GM12865 (cell line): Measurements from ENCODE around the gene KPNA4.

Experiments
- DNase-seq: peaks from one replicate; pipeline ENCODE4 v3.0.0; 2010; ENCODE audit warnings: low read depth
- H3K4me3 ChIP-seq: 2 replicates; pipeline ENCODE4 v1.5.1; 2011; ENCODE audit warnings: mild to moderate bottlenecking, low read depth, low read length, control low read depth
- TF ChIP-seq, protein P1 (sequence below): IDR thresholded peaks from 2 replicates; pipeline ENCODE4 v1.5.1; 2011; ENCODE audit warnings: low read length, control low read depth, low read depth, inconsistent platforms; ENCODE audit not compliant: insufficient read depth; ENCODE audit errors: missing control alignments

KPNA4 gene

DNA sequence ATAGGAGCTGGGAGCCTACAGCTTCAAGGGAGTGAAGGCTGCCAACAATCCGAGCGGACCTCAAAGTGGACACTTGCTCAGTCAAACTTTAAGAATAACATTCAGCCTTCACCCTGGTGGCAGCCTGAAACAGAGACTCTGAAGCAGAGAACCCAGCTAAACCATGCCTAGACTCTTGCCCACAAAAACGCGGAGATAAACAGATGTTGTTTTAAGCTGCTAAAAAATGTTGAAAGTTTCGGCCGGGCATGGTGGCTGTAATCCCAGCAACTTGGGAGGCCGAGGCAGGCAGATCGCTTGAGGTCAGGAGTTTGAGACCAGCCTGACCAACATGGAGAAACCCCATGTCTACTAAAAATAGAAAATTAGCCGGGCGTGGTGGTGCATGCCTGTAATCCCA lies 86.0 kb downstream of the KPNA4 start:
- DNase-seq: no peak
- TF ChIP-seq, protein P1, sequence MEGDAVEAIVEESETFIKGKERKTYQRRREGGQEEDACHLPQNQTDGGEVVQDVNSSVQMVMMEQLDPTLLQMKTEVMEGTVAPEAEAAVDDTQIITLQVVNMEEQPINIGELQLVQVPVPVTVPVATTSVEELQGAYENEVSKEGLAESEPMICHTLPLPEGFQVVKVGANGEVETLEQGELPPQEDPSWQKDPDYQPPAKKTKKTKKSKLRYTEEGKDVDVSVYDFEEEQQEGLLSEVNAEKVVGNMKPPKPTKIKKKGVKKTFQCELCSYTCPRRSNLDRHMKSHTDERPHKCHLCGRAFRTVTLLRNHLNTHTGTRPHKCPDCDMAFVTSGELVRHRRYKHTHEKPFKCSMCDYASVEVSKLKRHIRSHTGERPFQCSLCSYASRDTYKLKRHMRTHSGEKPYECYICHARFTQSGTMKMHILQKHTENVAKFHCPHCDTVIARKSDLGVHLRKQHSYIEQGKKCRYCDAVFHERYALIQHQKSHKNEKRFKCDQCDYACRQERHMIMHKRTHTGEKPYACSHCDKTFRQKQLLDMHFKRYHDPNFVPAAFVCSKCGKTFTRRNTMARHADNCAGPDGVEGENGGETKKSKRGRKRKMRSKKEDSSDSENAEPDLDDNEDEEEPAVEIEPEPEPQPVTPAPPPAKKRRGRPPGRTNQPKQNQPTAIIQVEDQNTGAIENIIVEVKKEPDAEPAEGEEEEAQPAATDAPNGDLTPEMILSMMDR: no peak
- no peak overlapping the region for H3K4me3 ChIP-seq

DNA sequence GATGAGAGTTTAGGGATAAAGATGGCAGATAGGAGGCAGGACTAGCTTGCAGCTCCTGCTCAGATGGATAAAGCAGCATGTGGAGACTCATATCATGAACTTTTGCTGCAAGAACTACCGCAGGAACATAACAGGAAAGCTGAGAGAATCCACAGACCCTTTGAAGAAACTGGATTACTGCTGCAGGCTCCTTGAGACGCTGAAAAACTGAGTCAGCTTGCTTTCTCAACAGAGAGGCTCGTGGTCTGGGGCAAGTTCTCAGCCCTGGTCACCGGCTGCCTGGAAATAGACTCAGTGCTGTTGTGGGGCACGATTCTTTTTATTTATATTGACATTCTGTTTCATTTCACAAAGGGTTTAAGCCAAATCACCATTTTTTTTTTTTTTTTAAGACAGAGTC lies 87.0 kb downstream of the KPNA4 start:
- TF ChIP-seq, protein P1: no peak
- no peak overlapping the region for H3K4me3 ChIP-seq
- DNase-seq: no peak

DNA sequence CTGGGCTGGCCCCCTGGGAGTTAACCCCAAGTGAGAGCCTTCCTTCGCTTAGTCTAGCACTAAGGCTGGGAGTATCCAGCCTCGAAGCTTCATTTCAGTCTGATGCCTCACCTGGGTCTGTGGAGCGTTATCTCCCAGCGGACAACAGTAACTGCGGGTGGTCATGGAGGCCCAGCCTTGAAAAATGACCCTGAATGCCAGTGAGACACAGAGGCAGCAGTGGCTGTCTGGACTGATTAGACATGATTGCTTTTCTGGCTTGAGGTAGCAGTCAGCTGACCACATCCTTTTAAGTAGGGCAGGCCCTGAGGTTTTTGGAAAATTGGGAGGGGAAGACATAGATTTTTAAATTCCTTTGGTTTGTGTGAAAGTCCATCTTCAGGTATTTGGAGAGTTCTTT lies 87.6 kb downstream of the KPNA4 start:
- no peak for DNase-seq
- TF ChIP-seq, protein P1: no peak
- H3K4me3 ChIP-seq: no peak overlapping the region

DNA sequence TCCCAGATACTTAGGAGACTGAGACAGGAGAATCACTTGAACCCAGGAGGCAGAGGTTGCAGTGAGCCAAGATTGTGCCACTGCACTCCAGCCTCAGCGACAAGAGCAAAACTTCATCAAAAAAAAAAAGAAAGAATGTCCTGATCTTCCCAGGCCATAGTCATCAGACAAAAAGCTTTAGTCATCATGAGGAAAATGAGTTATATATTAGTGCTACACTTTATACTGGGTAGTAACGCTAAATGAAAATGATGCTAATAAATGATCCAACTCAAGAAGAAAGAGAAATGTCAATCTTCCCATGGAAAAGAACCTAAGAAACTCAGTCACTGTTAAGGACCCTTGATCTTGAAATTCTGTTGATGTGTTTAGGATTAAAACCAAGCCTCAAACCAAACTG lies 89.5 kb downstream of the KPNA4 start:
- H3K4me3 ChIP-seq: no peak overlapping the region
- no peak for DNase-seq
- TF ChIP-seq, protein P1: no peak

DNA sequence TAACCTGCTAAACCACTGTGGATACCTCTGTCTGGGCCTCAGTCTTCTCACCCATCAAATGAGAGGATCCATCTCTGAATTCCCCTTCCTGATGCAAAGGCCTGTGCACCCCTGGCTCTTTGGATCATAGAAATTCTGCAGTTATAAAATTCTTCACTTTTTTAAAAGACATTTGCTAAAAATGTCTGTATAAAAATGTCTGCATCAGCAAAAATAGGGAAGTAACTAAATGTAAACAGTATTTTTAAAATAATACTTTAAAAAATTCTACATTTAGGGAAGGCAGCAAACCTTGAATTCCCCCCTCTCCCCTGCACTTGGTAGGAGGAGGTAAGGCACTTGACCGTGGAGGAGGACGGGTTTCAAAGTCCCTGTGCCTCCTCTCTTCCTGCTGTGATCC lies 90.2 kb downstream of the KPNA4 start:
- H3K4me3 ChIP-seq: no peak overlapping the region
- DNase-seq: no peak
- TF ChIP-seq, protein P1: no peak

DNA sequence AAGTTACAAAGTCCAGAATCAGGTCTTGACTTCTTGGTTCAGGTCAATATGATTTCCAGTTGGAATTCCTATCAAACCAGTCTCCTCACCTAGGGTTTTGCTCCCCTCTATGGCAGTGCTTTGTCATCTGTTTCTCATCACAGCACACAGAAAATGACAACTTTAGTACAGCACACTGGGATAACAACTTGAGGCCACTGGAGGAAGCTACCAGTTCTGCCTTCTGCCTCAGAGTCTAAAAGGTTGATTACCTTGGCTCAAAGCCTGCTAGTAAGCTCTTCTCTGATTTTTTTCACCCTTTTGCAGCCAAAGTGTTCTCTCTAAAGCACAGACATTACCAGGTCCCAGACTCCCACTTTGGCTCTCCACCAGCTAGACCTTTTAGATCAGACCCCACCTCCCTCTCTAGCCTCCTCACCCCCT lies 90.9 kb downstream of the KPNA4 start:
- TF ChIP-seq, protein P1: no peak
- H3K4me3 ChIP-seq: no peak overlapping the region
- no peak for DNase-seq

DNA sequence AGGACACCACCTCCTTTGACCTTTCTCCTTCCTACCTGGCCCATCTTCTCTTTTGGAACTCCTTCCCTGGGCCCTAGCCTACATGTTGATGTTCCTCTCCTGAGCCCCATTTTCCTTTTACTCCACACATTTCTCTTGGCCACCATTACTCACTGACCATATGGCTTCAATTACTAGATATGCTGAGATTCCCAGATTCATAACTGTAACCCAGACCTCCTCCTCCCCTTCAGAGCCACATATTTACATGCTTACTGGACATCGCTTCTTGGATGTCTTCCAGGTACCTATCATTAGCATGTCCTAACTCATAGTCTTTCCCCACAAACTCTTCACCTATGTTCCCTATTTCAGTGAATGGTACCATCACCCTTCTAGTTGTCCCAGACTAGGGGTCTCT lies 91.4 kb downstream of the KPNA4 start:
- H3K4me3 ChIP-seq: no peak overlapping the region
- TF ChIP-seq, protein P1: no peak
- DNase-seq: no peak
